ENCODE results near the gene CCDC40.

CCDC40 gene

GRCh38 chr17:79994602-79995001 lies 41.8 kb upstream of the CCDC40 start:
- H3K4me3 ChIP-seq (ENCODE audit: control insufficient read depth, low read depth, low read length) = no peak overlapping the region
- no peak for DNase-seq (ENCODE audit: low read depth)
- TF ChIP-seq CTCF (conservative IDR thresholded peaks at IDR 0.05; ENCODE audit: control insufficient read depth, insufficient read depth, low read depth, low read length) = no peak

- H3K4me3 ChIP-seq (ENCODE audit: control insufficient read depth, low read depth, low read length) = no peak overlapping the region
- TF ChIP-seq CTCF (conservative IDR thresholded peaks at IDR 0.05; ENCODE audit: control insufficient read depth, insufficient read depth, low read depth, low read length) = no peak
- DNase-seq (ENCODE audit: low read depth) = no peak
These were observed 40.7 kb upstream of the CCDC40 start for GRCh38 chr17:79995696-79996095.

DNA sequence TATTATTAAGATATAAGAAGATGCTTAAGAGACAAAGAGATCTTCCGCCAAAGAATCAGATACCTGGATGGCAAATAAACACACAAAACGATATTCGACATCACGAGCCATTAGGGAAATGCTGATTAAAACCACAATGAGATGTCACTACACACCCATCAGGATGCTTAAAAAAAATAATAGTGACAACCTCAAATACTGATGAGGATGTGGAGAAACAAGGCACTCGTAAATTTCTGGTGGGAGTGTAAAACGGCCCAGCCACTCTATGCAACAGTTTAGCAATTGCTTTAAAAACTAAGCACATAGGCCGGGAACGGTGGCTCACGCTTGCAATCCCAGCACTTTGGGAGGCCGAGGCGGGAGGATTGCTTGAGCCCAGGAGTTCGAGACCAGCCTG lies 40.2 kb upstream of the CCDC40 start:
- no peak overlapping the region for H3K4me3 ChIP-seq (ENCODE audit: control insufficient read depth, low read depth, low read length)
- TF ChIP-seq CTCF (conservative IDR thresholded peaks at IDR 0.05; ENCODE audit: control insufficient read depth, insufficient read depth, low read depth, low read length) = no peak
- DNase-seq (ENCODE audit: low read depth) = no peak

- H3K4me3 ChIP-seq (ENCODE audit: control insufficient read depth, low read depth, low read length) = no peak overlapping the region
- no peak for TF ChIP-seq CTCF (conservative IDR thresholded peaks at IDR 0.05; ENCODE audit: control insufficient read depth, insufficient read depth, low read depth, low read length)
- no peak for DNase-seq (ENCODE audit: low read depth)
These were observed 39.3 kb upstream of the CCDC40 start for GRCh38 chr17:79997011-79997660.

DNA sequence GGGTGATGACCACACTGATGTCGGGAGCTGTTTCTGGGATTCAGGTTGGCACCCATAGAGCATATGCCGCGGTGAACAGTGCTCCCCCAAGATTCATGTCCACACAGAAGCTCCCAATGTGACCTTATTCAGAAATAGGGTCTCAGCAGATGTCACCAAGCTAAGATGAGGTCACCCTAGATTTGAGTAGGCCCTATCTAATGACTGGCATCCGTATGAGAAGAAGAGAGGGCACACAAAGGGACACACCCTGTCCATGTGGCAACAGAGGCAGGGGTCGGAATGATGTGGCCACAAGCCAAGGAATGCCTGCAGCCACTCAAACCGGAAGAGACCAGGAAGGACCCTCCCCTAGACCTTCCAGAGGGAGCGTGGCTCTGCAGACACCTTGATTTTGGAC lies 36.3 kb upstream of the CCDC40 start:
- DNase-seq (ENCODE audit: low read depth) = no peak
- TF ChIP-seq CTCF (conservative IDR thresholded peaks at IDR 0.05; ENCODE audit: control insufficient read depth, insufficient read depth, low read depth, low read length) = no peak

GRCh38 chr17:80000981-80001775 lies 35.3 kb upstream of the CCDC40 start:
- TF ChIP-seq CTCF (conservative IDR thresholded peaks at IDR 0.05; ENCODE audit: control insufficient read depth, insufficient read depth, low read depth, low read length) = no peak
- no peak for DNase-seq (ENCODE audit: low read depth)
- no peak overlapping the region for H3K4me3 ChIP-seq (ENCODE audit: control insufficient read depth, low read depth, low read length)

More for the DNA sequence above, 36.3 kb upstream of the CCDC40 start:
- no peak overlapping the region for H3K4me3 ChIP-seq (ENCODE audit: control insufficient read depth, low read depth, low read length)

Data from fibroblast of mammary gland (primary cell).